ENCODE data around the gene LGR4. TPM values are rescaled to one million over a fixed set of nuclear protein-coding genes. Genes with fewer than 3 reads are reported as not detected.
A peak's percentile ranks its signal among the peaks of the same experiment; 100 is the strongest.

Gene LGR4
- total RNA-seq, 1 donor from 2014 or later, result 3.0 TPM

GRCh38 chr11:27506200-27507182 lies 33.9 kb upstream of the LGR4 start, which contains the start of gene LIN7C:
Gene LIN7C, minus strand, starts transcription at chr11:27506769. Its CDS starts 17 bp downstream, at chr11:27506752.
- peak within 1 kb of the TSS; percentile 98 for H3K27ac Mint-ChIP-seq
- intact Hi-C loops (cut with micrococcal nuclease), result loop anchor here (1.0 to 5.0 kb wide), 5 partner anchors 9 to 602 kb away; partner anchors contain the start of genes CCDC34, KIF18A, LGR4 and METTL15
- ATAC-seq (ENCODE audit: low read depth) (peak; percentile 93), DNase-seq (peak; percentile 72)
- ChIA-PET CTCF (interaction anchor here (1.0 to 1.3 kb wide), 2 partner anchors 9 to 21 kb away, joined by 3 to 5 read pairs; no protein-coding TSS in a partner anchor), POLR2A (interaction anchor here (1.4 to 1.6 kb wide), 3 partner anchors 9 to 143 kb away, joined by 4 to 16 read pairs (median 6); partner anchors contain the start of genes CCDC34 and LGR4)
- peak within 1 kb of the TSS; percentile 100 for H3K4me3 Mint-ChIP-seq
- no peaks in the 10 kb centered on the region for H3K9me3 Mint-ChIP-seq
- peaks cover 24% of the 10 kb centered on the region for H3K36me3 Mint-ChIP-seq (ENCODE audit: low read depth)
- TF ChIP-seq, protein P1, sequence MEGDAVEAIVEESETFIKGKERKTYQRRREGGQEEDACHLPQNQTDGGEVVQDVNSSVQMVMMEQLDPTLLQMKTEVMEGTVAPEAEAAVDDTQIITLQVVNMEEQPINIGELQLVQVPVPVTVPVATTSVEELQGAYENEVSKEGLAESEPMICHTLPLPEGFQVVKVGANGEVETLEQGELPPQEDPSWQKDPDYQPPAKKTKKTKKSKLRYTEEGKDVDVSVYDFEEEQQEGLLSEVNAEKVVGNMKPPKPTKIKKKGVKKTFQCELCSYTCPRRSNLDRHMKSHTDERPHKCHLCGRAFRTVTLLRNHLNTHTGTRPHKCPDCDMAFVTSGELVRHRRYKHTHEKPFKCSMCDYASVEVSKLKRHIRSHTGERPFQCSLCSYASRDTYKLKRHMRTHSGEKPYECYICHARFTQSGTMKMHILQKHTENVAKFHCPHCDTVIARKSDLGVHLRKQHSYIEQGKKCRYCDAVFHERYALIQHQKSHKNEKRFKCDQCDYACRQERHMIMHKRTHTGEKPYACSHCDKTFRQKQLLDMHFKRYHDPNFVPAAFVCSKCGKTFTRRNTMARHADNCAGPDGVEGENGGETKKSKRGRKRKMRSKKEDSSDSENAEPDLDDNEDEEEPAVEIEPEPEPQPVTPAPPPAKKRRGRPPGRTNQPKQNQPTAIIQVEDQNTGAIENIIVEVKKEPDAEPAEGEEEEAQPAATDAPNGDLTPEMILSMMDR (IDR thresholded peaks at IDR 0.05), result no peak
- H3K4me1 Mint-ChIP-seq, result peaks cover 45% of the 10 kb centered on the region
- H3K27me3 Mint-ChIP-seq, result no peaks in the 10 kb centered on the region

DNA sequence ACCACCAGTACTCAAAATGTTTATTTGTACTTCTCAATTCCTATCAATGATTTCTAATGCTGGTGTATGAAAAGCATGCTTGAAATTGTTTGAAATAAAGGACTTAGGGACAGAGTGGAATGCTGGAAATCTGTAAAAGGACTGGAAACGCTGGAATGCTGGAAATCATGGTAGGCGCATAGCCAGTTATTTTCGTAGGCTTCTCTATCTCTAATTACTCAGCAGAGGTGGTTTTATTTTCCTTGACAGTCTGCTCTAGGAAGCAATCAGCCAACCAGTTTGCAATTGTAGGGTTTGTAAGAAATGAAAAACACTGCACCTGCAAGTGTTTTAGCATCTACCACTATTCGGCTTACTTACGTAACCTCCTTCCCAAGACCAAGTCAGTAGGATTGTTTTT lies 33.2 kb upstream of the LGR4 start:
- ChIA-PET CTCF (interaction anchor here (0.9 to 1.3 kb wide), 2 partner anchors 20 kb away, joined by 3 to 4 read pairs; no protein-coding TSS in a partner anchor), POLR2A (interaction anchor here (1.5 kb wide), 1 partner anchor 143 kb away, joined by 4 read pairs; the partner anchor contains the start of gene CCDC34)
- Mint-ChIP-seq H3K4me3 (peak overlapping the region; percentile 100), H3K27me3 (no peaks in the 10 kb centered on the region), H3K36me3 (ENCODE audit: low read depth) (peaks cover 28% of the 10 kb centered on the region), H3K9me3 (no peaks in the 10 kb centered on the region), H3K27ac (peak overlapping the region; percentile 98), H3K4me1 (peaks cover 45% of the 10 kb centered on the region)
- ATAC-seq (ENCODE audit: low read depth) (no peak), DNase-seq (no peak)
- TF ChIP-seq, protein P1 (IDR thresholded peaks at IDR 0.05), result no peak
- intact Hi-C loops (cut with micrococcal nuclease), result loop anchor here (1.0 to 5.0 kb wide), 5 partner anchors 8 to 603 kb away; partner anchors contain the start of genes CCDC34, KIF18A, LGR4 and METTL15

GRCh38 chr11:27504205-27504604 lies 31.6 kb upstream of the LGR4 start:
- H3K4me3 Mint-ChIP-seq, result no peak overlapping the region
- H3K9me3 Mint-ChIP-seq, result no peaks in the 10 kb centered on the region
- H3K27ac Mint-ChIP-seq, result no peak overlapping the region
- ATAC-seq (ENCODE audit: low read depth), result no peak
- POLR2A ChIA-PET, result interaction anchor here (0.5 kb wide), 1 partner anchor 8 kb away, joined by 5 read pairs; no protein-coding TSS in a partner anchor
- CTCF ChIA-PET, result interaction anchor here (1.2 kb wide), 1 partner anchor 32 kb away, joined by 3 read pairs; the partner anchor contains the start of gene LGR4
- peaks cover 45% of the 10 kb centered on the region for H3K4me1 Mint-ChIP-seq
- no peak for DNase-seq
- H3K27me3 Mint-ChIP-seq, result no peaks in the 10 kb centered on the region
- TF ChIP-seq, protein P1 (IDR thresholded peaks at IDR 0.05), result no peak
- peaks cover 42% of the 10 kb centered on the region for H3K36me3 Mint-ChIP-seq (ENCODE audit: low read depth)
- intact Hi-C loops (cut with micrococcal nuclease), result no loop called here

- no peak for ATAC-seq (ENCODE audit: low read depth)
- ChIA-PET CTCF (no interaction called here), POLR2A (interaction anchor here (1.2 kb wide), 1 partner anchor 29 kb away, joined by 3 read pairs; no protein-coding TSS in a partner anchor)
- TF ChIP-seq, protein P1 (IDR thresholded peaks at IDR 0.05), result no peak
- no peaks in the 10 kb centered on the region for H3K9me3 Mint-ChIP-seq
- H3K27ac Mint-ChIP-seq, result no peak overlapping the region
- intact Hi-C loops (cut with micrococcal nuclease), result no loop called here
- DNase-seq, result no peak
- H3K36me3 Mint-ChIP-seq (ENCODE audit: low read depth), result peaks cover 50% of the 10 kb centered on the region
- H3K4me1 Mint-ChIP-seq, result peaks cover 25% of the 10 kb centered on the region
- H3K27me3 Mint-ChIP-seq, result no peaks in the 10 kb centered on the region
- H3K4me3 Mint-ChIP-seq, result no peak overlapping the region
These were observed 28.5 kb upstream of the LGR4 start for GRCh38 chr11:27501100-27501499.
